Limb (tissue), 2 donors: ENCODE measurements around the gene NUDT2.
"Not testable (repeated sequence)": the region's sequence is repeated elsewhere in the genome, so short reads cannot be mapped to it uniquely, and the experiment has no call there.

Experiments
- DNase-seq, 2 donors: peaks; one replicate each; pipeline ENCODE4 v3.0.0-alpha.2; 2016; ENCODE audit errors: extremely low spot score in 2 of 2

The NUDT2 gene

DNA sequence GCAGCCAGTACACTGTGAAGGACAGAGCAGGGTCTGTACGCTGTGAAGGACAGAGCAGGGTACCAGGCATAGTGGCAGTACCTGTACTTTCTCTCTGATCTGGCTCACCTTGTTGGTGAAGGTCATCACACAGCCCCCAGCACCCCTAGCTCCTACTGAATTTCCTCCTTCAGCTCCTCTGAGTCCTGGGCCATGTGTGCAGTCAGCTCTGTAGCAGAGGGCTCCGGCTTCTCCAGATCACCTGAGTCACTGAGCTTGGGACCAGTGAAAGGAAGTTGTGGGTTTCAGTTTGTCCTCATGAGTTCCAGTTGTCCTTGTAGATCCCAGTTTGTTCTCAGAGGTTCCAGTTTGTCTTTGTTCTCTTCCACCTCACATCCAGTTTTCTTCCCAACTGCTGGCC lies 5.5 kb downstream of the NUDT2 start:
- DNase-seq: no peak

DNA sequence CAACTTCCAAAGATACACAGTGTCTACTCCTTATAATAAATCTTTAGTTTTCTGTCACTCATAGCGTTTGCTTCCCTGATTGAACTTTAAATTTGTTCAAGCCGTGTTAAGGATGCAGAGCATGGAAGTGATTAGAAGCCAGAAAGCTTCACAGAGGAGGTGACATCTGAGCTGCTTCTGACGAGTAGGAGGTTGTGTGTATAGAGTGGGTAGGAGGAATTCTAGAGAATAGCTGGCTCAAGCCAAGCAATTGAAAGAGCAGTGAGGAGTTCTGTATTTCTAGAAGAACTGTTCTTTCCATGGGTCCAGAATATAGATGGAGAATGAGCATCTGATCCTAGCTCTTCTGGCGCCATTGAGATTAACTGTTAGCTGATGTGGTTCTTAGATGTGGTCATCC lies 6.0 kb downstream of the NUDT2 start:
- no peak for DNase-seq

DNA sequence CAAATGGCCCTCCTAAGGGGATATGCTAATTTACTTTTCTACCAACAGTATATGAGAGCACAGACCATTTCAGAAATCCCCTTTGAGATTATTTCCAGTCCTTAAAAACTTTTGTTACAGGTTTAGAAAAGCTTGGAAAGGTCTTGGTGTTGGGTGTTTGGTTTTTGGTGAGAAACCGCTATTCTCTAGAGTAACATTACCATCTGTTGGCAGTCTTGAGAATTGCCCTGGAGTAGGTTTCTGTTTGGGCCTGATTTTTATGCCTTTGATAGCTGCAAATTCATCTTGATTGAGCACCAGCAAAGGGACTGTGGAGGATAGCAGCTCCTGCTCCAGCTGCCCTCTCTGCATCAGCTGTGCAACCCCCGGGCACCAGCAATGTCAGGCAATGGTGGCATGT lies 8.0 kb downstream of the NUDT2 start:
- no peak for DNase-seq

DNA sequence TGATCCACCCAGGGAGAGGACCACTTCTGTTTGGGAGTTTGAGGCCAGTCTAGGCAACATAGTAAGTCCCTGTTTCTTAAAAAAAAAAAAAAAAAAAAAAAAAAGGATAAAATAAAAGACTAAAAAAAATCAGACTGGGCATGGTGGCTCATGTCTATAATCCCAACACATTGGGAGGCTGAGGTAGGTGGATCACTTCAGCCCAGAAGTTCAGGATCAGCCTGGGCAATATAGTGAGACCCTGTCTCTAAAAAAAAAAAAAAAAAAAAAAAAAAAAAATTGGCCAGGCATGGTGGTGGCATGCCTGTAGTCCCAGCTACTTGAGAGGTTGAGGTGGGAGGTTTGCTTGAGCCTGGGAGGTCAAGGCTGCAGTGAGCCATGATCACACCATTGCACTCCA lies 8.7 kb downstream of the NUDT2 start:
- DNase-seq: not testable (repeated sequence)

DNA sequence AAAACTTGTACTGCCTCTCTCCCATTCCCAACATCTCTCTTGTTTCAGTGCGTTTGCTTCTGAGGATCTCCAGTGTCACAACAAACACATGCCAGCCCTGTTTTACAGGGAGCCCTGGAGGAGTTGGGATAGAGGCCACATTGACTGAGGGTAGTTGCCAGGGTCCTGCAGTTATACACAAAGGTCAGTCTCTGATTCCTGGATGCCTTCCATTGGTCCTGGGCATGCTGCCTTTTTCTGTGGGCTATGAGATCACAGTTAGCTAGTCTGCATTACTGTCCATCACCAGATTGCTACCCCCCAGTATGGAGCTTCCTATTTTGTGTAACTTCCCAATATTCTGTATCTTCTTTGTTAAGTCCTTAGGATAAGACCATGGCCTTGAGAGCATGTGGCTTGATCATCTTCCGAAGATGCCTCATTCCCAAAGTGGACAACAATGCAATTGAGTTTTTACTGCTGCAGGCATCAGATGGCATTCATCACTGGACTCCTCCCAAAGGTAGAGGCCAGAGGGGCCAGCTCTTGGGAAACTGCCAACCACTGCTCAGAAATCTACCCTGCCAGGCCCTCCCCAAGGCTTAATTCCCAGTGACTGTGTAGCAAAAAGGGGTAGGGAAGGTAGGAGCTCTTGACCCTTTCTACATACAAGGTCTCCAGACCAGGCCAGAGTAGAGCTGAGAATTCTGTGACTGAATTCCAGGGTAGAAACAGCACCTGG lies 9.5 kb downstream of the NUDT2 start:
- DNase-seq: no peak

DNA sequence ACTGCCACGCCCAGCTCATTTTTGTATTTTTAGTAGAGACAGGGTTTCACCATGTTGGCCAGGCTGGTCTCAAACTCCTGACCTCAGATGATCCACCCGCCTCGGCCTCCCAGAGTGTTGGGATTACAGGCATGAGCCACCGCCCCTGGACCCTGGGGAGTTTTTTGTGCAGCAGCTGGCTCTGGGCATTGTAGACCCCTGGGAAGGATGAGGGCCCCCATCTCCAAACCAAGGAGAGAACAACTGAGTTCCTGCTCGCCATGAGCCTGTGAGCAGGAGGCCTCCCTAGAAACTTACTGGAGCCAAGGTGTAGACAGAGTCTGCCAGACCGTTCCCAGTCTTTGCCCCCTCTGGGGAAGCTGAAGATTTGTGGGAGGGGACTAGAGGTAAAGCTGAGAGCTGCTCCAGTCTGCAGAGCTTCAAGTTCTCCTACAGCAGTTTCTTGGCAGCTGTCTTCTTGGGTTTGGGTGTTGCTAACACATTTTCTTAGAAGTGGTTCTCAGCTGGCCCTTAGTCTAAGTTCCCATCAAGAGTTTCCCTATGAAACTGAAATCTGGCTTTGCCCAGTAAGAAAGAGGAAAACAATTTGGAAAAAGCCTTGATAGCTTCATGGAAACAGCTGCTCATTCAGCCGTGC lies 12.4 kb downstream of the NUDT2 start:
- DNase-seq: no peak

DNA sequence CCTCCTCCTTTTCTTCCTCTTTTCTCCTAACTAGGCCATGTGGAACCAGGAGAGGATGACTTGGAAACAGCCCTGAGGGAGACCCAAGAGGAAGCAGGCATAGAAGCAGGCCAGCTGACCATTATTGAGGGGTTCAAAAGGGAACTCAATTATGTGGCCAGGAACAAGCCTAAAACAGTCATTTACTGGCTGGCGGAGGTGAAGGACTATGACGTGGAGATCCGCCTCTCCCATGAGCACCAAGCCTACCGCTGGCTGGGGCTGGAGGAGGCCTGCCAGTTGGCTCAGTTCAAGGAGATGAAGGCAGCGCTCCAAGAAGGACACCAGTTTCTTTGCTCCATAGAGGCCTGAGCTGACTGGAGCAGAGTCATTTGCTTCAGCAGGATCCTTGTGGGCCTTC lies 13.7 kb downstream of the NUDT2 start:
- DNase-seq: no peak

DNA sequence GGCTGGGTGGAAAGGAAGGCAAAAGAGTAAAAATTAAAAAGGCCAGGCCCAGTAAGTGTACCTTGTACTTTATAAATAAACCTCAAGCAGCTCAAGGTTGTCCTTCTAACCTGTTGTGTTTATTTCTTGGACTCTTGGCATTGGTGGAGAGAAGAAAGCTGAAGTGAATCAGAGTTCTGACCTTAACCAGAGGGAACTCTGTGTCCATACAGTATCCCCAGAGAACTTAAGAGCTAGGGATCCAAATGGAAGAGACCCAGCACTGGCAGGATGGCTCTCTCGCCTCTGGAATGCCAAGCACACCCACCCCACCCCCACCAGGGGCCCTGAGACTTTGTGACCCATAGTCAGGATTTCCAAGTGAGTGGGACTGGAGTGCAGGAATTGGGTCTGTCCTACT lies 14.2 kb downstream of the NUDT2 start:
- no peak for DNase-seq

DNA sequence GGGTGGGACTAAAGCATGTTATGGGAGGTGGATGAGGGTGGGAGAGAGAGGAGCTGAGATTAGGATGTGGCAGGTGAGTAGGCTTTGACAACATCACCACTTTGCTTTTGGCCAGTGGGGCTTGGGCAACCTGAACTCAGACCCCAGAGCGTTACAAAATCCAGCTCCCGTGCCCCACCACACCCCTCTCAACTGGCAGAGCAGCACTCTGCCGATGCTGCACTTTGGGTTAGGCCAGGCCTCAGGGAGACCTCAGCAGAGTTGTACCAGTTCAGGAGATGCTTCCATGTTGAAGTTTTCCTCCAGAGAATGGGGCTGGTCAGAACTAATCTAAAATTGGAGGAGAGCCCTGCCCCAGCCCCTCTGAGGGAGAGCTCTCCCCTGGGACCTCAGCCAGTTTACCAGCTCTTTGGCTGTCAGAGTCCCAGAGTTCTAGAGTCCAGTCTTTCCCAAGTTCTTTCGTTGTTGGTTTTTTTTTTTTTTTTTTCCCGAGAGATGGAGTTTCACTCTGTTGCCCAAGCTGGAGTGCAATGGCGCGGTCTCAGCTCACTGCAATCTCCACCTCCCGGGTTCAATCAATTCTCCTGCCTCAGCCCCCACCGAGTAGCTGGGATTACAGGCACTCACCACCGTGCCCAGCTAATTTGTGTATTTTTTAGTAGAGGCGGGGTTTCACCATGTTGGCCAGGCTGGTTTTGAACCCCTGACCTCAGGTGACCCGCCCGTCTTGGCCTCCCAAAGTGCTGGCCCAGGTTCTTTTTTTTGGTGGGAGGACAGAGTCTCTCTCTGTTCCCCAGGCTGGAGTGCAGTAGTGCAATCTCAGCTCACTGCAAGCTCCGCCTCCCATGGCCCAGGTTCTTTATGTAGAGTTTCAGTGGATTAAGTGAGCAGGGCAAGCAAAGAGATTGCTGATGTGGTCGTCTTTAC lies 17.8 kb downstream of the NUDT2 start:
- no peak for DNase-seq

DNA sequence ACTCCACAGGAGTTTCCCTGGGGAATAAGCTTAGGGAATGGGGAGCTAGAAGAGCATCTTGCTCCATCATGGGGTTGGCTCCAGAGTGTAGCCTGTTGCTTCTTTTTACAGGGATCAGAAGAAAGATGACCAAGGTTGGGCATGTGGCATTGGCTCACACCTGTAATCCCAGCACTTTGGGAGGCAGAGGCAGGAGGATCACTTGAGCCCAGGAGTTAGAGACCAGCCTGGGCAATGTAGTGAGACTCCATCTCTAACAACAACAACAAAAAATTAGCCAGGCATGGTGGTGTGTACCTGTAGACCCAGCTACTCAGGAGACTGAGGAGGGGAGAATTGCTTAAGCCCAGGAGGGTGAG lies 18.4 kb downstream of the NUDT2 start:
- no peak for DNase-seq

DNA sequence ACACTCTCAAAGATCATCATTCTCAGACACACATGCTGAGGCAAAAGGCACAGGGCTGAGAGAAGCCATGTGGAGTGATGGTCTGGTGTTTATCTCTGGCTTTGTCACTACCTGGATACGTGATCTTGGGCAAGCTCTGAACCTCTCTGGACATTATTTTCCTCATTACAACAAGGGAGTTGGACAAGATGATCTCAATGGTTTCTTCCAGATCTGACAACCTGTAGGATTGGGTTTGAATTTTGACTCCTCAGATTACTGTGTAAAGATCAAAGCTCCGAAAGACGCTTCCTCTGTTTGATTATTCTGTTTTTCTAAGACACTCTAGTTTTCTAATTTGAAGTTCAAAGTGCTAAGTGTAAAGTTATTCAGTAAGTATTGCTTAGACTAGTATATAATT lies 20.0 kb downstream of the NUDT2 start:
- no peak for DNase-seq

DNA sequence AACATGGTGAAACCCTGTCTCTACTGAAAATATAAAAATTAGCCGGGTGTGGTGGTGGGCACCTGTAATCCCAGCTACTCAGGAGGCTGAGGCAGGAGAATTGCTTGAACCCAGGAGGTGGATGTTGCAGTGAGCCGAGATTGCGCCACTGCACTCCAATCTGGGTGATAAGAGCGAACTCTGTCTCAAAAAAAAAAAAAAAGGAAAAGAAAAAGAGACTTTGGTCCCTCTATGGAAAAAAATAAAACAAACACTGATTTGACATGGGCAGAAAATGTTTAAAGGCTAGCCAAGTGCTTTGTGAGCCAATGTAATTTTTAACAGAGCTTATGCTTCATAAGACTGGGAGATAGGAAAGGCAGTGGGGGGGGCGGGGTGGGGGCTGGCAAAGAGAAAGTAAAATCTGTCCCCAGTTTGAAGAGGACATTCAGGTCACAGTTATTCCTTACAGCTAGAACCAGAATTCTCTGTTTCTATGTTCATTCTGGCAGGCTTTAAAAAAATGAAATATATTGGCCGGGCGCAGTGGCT lies 22.8 kb downstream of the NUDT2 start:
- not testable (repeated sequence) for DNase-seq

DNA sequence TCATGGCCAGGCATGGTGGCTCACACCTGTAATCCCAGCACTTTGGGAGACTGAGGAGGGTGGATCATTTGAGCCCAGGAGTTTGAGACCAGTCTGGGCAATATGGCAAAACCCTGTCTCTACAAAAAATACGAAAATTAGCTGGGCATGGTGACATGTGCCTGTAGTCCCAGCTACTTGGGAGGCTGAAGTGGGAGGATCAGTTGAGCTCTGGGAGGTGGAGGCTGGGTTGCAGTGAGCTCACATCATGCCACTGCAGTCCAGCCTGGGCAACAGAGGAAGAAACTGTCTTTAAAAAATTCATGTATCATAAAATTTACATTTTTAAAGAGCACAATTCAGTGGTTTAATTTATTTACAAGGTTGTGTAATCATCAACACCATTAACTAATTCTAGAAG lies 23.6 kb downstream of the NUDT2 start:
- not testable (repeated sequence) for DNase-seq

DNA sequence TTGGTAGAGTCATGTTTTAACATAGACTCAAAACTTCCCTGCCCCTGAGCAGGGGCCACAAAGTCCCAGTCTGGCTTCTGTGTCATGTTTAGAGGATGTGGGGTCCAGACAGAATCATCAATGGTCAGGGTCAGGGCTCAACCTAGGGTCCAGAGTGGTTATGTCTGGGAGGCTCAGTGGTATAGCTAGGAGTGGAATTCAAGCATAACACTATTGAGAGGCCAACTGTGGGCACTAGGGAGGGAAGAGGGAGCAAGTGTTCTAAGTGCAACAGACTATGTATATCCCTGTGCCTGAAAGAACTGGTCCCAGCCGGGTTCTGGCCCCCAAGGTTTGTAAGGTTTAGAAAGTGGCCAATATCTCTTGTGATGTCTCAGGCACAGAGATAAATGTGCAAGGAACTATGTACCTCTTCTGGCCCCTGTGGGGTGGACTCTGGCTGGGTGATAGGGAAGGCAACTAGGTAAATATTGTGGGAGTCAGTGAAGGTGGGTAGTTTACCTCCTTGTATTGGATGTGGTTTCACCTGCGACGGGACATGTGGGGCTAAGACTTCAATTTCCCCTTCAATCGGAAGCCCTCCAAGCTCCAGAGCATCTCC lies 33.3 kb downstream of the NUDT2 start:
- DNase-seq: no peak

DNA sequence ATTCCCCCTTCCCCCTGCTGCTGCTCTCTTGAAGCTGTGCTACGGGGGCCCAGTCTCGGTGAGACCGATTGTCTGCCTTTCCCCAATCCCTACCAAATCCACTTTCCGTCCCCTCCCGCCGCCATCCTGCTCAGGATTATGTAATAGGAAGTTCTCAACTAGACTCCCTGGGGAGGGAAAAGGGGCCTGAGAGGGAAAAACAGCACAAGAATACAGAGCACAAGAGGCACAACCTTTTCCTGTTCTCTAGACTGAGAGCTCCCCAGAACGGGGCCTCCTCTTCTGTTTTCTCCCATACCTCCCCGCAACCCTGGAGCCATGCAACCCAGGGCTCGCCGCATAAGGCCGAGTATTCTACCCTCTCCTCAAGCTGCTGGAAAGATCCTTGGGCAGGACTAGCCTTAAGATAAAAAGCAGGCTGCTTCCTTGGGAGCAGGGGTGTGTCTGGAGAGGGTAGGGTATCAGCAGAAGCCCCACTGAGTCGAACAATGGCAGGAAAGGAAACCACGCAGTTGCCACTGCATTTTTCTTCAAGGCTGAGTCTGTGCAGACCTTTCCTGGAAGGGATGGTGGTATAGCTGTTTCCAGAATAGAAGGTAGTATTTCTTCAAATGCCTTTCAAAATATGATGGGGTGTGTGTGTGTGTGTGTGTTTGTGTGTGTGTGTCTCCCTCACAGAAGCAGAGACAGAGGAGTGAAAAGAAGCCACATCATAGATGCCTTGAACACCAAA lies 34.4 kb downstream of the NUDT2 start:
- DNase-seq: peak in 1 of 2 donors; percentile 77

DNA sequence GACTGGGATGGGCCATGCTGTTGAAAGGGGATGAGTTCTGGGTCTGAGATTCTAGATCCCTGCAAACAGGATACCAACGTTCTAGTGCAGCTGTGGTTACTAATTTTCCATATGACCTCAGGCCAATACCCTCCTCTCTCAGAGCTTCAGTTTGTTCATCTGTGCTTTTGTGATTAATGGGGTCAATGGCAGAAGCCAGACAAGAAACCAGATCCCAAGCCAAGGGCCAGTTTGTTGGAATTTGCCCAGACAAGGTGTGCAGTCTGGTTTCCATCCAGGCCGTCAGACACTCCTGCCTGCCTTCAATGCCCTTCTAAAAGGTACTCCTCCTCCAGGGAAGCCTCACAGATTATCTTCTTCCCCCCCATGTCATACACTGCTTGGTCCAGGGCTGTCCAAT lies 35.9 kb downstream of the NUDT2 start:
- DNase-seq: no peak

DNA sequence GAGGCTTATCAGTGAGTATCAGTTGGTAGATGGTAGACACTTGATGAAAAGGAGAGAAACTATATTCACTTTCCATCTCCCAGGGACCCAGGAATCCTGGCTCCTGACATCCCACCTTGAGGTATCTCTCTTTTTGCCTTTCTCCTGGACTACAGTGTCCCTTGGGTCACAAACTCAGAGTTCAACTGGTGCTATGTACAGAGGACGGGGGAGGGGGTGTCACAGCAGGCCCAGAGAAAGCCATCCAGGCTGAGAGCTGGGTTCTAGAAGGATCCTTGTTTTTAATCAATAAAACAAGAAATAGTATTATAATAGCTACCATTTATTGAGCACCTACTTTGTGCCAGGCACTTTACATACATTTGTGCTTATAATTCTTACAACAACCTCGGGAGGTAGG lies 37.0 kb downstream of the NUDT2 start:
- no peak for DNase-seq

DNA sequence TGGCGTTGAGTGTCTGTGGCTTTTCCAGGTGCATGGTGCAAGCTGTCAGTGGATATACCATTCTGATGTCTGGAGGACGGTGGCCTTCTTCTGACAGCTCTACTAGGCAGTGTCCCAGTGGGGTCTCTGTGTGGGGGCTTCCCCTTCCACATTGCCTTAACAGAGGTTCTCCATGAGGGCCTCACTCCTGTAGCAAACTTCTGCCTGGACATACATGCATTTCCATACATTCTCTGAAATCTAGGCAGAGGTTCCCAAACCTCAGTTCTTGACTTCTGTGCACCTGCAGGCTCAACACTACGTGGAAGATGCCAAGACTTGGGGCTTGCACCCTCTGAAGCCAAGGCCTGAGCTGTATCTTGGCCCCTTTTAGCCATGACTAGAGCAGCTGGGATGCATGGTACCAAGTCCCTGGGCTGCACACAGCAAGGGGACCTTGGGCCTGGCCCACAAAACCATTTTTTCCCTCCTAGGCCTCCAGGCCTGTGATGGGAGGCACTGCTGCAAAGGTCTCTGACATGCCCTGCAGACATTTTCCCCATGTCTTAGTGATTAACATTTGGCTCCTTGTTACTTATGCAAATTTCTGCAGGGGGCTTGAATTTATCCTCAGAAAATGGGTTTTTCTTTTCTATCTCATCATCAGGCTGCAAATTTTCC lies 38.5 kb downstream of the NUDT2 start:
- DNase-seq: not testable (repeated sequence)

DNA sequence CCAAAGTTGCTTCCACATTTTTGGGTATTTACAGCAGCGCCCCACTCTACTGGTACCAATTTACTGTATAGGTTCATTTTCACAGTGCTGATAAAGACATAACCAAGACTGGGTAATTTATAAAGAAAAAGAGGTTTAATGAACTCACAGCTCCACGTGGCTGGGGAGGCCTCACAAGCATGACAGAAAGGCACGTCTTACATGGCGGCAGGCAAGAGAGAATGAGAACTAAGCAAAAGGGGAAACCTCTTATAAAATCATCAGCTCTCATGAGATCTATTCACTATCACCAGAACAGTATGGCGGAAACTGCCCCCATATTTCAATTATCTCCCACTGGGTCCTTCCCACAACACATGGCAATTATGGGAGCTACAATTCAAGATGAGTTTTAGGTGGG lies 39.4 kb downstream of the NUDT2 start:
- DNase-seq: not testable (repeated sequence)

DNA sequence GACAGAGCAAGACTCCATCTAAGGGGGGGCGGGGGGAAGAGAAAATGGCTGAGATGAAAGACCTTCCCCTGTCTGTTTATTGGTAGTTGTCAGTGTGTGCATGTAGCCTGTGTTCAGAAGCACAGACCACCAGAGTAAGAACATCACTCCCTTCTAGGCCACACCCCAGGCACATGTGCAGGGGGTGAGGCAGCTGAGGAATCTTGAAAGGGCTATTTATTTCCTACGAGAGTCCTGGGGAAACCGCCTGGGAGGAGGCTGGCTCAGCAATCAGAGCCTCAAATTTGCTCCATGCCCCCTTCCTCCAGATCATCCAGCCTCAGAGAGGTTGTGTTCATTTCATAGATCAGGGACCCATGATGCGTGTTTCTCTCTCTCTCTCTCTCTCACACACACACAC lies 40.3 kb downstream of the NUDT2 start:
- DNase-seq: no peak
